Measurements from ENCODE around the gene CCDC192. TPM values are rescaled to one million over a fixed set of nuclear protein-coding genes. Genes with fewer than 3 reads are reported as not detected.
A peak's percentile ranks its signal among the peaks of the same experiment; 100 is the strongest.

Gene CCDC192
- total RNA-seq, 1 donor from 2014 or later = not detected

GRCh38 chr5:127757576-127757975 lies 54.4 kb downstream of the CCDC192 start:
- DNase-seq = no peak
- Histone ChIP-seq H3K4me1 (peaks cover 12% of the 10 kb centered on the region), H3K36me3 (no peaks in the 10 kb centered on the region), H3K4me3 (no peak overlapping the region), H3K27ac (replicated peaks) (no peak overlapping the region), H3K27me3 (ENCODE audit: low read depth) (no peaks in the 10 kb centered on the region), H3K9me3 (replicated peaks) (no peaks in the 10 kb centered on the region)
- intact Hi-C loops (cut with micrococcal nuclease) = loop anchor here (10.0 kb wide), 1 partner anchor 437 kb away; no protein-coding TSS in a partner anchor
- TF ChIP-seq CTCF (IDR thresholded peaks at IDR 0.05; ENCODE audit: borderline replicate concordance) = peak; percentile 65

GRCh38 chr5:127758766-127759283 lies 55.6 kb downstream of the CCDC192 start:
- Histone ChIP-seq H3K4me1 (peaks cover 18% of the 10 kb centered on the region), H3K27ac (replicated peaks) (no peak overlapping the region), H3K9me3 (replicated peaks) (no peaks in the 10 kb centered on the region), H3K27me3 (ENCODE audit: low read depth) (no peaks in the 10 kb centered on the region), H3K36me3 (no peaks in the 10 kb centered on the region), H3K4me3 (no peak overlapping the region)
- no peak for TF ChIP-seq CTCF (IDR thresholded peaks at IDR 0.05; ENCODE audit: borderline replicate concordance)
- DNase-seq = no peak
- intact Hi-C loops (cut with micrococcal nuclease) = loop anchor here (10.0 kb wide), 1 partner anchor 436 kb away; no protein-coding TSS in a partner anchor

GRCh38 chr5:127761869-127762268 lies 58.7 kb downstream of the CCDC192 start:
- Histone ChIP-seq H3K4me3 (no peak overlapping the region), H3K9me3 (replicated peaks) (no peaks in the 10 kb centered on the region), H3K36me3 (no peaks in the 10 kb centered on the region), H3K4me1 (peaks cover 18% of the 10 kb centered on the region), H3K27ac (replicated peaks) (peak overlapping the region; percentile 3), H3K27me3 (ENCODE audit: low read depth) (no peaks in the 10 kb centered on the region)
- intact Hi-C loops (cut with micrococcal nuclease) = no loop called here
- no peak for DNase-seq
- no peak for TF ChIP-seq CTCF (IDR thresholded peaks at IDR 0.05; ENCODE audit: borderline replicate concordance)

DNA sequence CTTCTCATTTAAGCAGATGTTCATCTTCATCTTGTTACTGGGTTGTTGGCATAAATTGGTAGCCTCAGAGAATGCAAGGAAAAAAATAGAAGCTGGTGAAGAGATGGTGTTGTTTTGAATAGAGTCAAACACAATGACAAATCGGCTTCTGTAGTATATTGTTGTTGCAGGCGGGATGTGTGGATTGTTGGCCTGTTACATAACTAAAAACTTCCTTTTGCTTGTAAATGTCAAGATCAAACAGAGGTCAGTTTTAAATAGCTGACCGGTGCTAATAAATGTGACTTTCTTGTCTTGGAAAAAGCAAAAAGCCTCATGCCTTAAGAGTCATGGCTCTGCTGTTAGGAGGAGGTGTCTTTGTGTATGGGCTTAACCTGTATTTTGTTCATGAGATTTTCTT lies 59.2 kb downstream of the CCDC192 start:
- Histone ChIP-seq H3K4me3 (no peak overlapping the region), H3K4me1 (peaks cover 18% of the 10 kb centered on the region), H3K27ac (replicated peaks) (peak overlapping the region; percentile 3), H3K27me3 (ENCODE audit: low read depth) (no peaks in the 10 kb centered on the region), H3K9me3 (replicated peaks) (no peaks in the 10 kb centered on the region), H3K36me3 (no peaks in the 10 kb centered on the region)
- TF ChIP-seq CTCF (IDR thresholded peaks at IDR 0.05; ENCODE audit: borderline replicate concordance) = no peak
- no peak for DNase-seq
- intact Hi-C loops (cut with micrococcal nuclease) = no loop called here

- H3K9me3 ChIP-seq (replicated peaks) = no peaks in the 10 kb centered on the region
- no peaks in the 10 kb centered on the region for H3K27me3 ChIP-seq (ENCODE audit: low read depth)
- H3K4me1 ChIP-seq = peaks cover 19% of the 10 kb centered on the region
- intact Hi-C loops (cut with micrococcal nuclease) = no loop called here
- no peak for TF ChIP-seq CTCF (IDR thresholded peaks at IDR 0.05; ENCODE audit: borderline replicate concordance)
- peak overlapping the region; percentile 28 for H3K27ac ChIP-seq (replicated peaks)
- no peak overlapping the region for H3K4me3 ChIP-seq
- DNase-seq = no peak
- H3K36me3 ChIP-seq = no peaks in the 10 kb centered on the region
Observed at GRCh38 chr5:127766676-127767335, 63.6 kb downstream of the CCDC192 start.
